Gastroesophageal sphincter (tissue), 4 donors: ENCODE data around the gene KLLN. TPM values are rescaled to one million over a fixed set of nuclear protein-coding genes. Genes with fewer than 3 reads are reported as not detected.
A peak's percentile ranks its signal among the peaks of the same experiment; 100 is the strongest.
"Not testable (repeated sequence)": the region's sequence is repeated elsewhere in the genome, so short reads cannot be mapped to it uniquely, and the experiment has no call there.

Experiments used
- ATAC-seq: fragments of 150-250 bp; one replicate; pipeline ENCODE4 v1.9.1; 2016; ENCODE audit warnings: mild to moderate bottlenecking, moderate library complexity
- H3K27ac ChIP-seq, 4 donors: fragments of 200-600 bp; sonication (generic) in 3 of 4; 1 replicate in 3 of 4; 2 replicates in 1 of 4; pipeline ENCODE4 v1.5.1; 2016 to 2019
- H3K27me3 ChIP-seq: fragments of 200-600 bp; sonication (generic); one replicate; pipeline ENCODE4 v1.5.1; 2019
- H3K36me3 ChIP-seq, 2 donors: fragments of 200-600 bp; sonication (generic); one replicate each; pipeline ENCODE4 v1.5.1; 2019; ENCODE audit warnings: control low read depth in 1 of 2
- H3K4me1 ChIP-seq, 3 donors: fragments of 200-600 bp; sonication (generic); 1 replicate in 2 of 3; 2 replicates in 1 of 3; pipeline ENCODE4 v1.5.1; 2016 to 2019; ENCODE audit warnings: control low read depth in 2 of 3
- H3K4me3 ChIP-seq, 2 donors: fragments of 200-600 bp; sonication (generic); one replicate each; pipeline ENCODE4 v1.5.1; 2019; ENCODE audit warnings: mild to moderate bottlenecking in 1 of 2, moderate library complexity in 1 of 2
- H3K9me3 ChIP-seq, 3 donors: fragments of 200-600 bp; sonication (generic); one replicate each; pipeline ENCODE4 v1.5.1; 2017 to 2019; ENCODE audit warnings: control low read depth in 2 of 3
- CTCF ChIP-seq, 4 experiments: fragments of 200-600 bp in 2 of 4; fragments of 450-650 bp in 2 of 4; sonication (generic) in 1 of 4; IDR thresholded peaks; one replicate each; pipeline ENCODE4 v1.5.1; 2017 to 2019; ENCODE audit warnings: antibody characterized with exemption in 4 of 4, mild to moderate bottlenecking in 2 of 4, moderate library complexity in 2 of 4
- EP300 ChIP-seq: sonication (generic); formaldehyde crosslinking; IDR thresholded peaks from one replicate; pipeline ENCODE4 v1.6.1; 2017; ENCODE audit warnings: antibody characterized with exemption, mild to moderate bottlenecking
- POLR2A ChIP-seq, 2 donors: fragments of 450-650 bp; IDR thresholded peaks; one replicate each; pipeline ENCODE4 v1.6.1; 2017; ENCODE audit warnings: antibody characterized with exemption in 2 of 2, mild to moderate bottlenecking in 2 of 2, moderate library complexity in 1 of 2
- POLR2AphosphoS5 ChIP-seq: sonication (generic); formaldehyde crosslinking; IDR thresholded peaks from one replicate; pipeline ENCODE4 v1.6.1; 2017; ENCODE audit warnings: antibody characterized with exemption
- WGBS, 2 donors: methylation state at CpG; one replicate each; pipeline ENCODE4 v1.1.5; 2018; ENCODE audit warnings: low coverage in 1 of 2; 5-methylcytosine and 5-hydroxymethylcytosine counted together
- total RNA-seq, 4 donors: library from RNA; depleted of rRNA; stranded (reverse); fragments of >200 nt; gene quantifications; one replicate each; pipeline ENCODE4 v1.1.0, GENCODE V29; 2016

Gene KLLN
- under 1 TPM in 3 of 4 donors, not detected in 1; 0.05 to 0.54 (median 0.19) TPM for total RNA-seq

GRCh38 chr10:87863053-87863943 lies at the start of gene KLLN, which contains the start of gene PTEN:
KLLN (minus strand) TSS chr10:87863533; CDS start chr10:87862487, 1,046 bp downstream.
PTEN (plus strand) TSS chr10:87863625; CDS start chr10:87864470, 845 bp downstream.
- Histone ChIP-seq H3K4me1 (peaks cover 0 to 27% (median 5%) of the 10 kb centered on the region in 3 donors), H3K36me3 (no peaks in the 10 kb centered on the region), H3K27ac (peak within 1 kb of the TSS; percentile 68 to 99 (median 98)), H3K4me3 (peak within 1 kb of the TSS; percentile 44 to 88), H3K27me3 (no peaks in the 10 kb centered on the region), H3K9me3 (no peaks in the 10 kb centered on the region)
- peak; percentile 67 for ATAC-seq
- TF ChIP-seq EP300 = no peak
- TF ChIP-seq POLR2A (IDR thresholded peaks at IDR 0.05) = peak; percentile 86 to 88
- TF ChIP-seq CTCF (IDR thresholded peaks at IDR 0.05) = no peak
- peak; percentile 94 for TF ChIP-seq POLR2AphosphoS5
- 0% methylated on average over 3 of the region's 89 CpGs; no CpG with 5 or more reads in 1 of the 2 donors for WGBS, 2 donors

DNA sequence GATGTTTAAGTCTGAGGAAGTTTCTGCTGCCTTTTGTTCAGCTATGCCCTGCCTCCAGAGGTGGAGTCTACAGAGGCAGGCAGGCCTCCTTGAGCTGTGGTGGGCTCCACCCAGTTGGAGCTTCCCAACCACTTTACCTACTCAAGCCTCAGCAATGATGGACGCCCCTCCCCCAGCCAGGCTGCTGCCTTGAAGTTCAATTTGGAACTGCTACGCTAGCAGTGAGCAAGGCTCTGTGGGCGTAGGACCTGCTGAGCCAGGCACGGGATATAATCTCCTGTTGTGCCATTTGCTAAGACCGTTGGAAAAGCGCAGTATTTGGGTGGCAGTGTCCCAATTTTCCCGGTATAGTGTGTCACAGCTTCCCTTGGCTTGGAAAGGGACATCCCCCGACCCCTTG lies 40.1 kb upstream of the KLLN start:
- not testable (repeated sequence) for H3K27me3 ChIP-seq, H3K27ac ChIP-seq, ATAC-seq, H3K4me3 ChIP-seq
- H3K4me1 ChIP-seq = peaks cover 0 to 32% (median 0%) of the 10 kb centered on the region in 3 donors
- WGBS, 2 donors = 87% methylated on average over 5 to 6 of the region's 8 CpGs
- H3K9me3 ChIP-seq = peaks cover 0 to 21% (median 0%) of the 10 kb centered on the region in 3 donors
- peaks cover 0 to 46% of the 10 kb centered on the region in 2 donors for H3K36me3 ChIP-seq

GRCh38 chr10:87897957-87898356 lies 34.6 kb upstream of the KLLN start:
- peaks cover 0 to 10% (median 0%) of the 10 kb centered on the region in 3 donors for H3K9me3 ChIP-seq
- not testable (repeated sequence) for H3K27me3 ChIP-seq, ATAC-seq, H3K27ac ChIP-seq, H3K4me3 ChIP-seq
- WGBS, 2 donors = 93 to 97% methylated on average over 5 to 6 of the region's 8 CpGs
- peaks cover 0 to 24% (median 2%) of the 10 kb centered on the region in 3 donors for H3K4me1 ChIP-seq
- peaks cover 0 to 21% of the 10 kb centered on the region in 2 donors for H3K36me3 ChIP-seq

DNA sequence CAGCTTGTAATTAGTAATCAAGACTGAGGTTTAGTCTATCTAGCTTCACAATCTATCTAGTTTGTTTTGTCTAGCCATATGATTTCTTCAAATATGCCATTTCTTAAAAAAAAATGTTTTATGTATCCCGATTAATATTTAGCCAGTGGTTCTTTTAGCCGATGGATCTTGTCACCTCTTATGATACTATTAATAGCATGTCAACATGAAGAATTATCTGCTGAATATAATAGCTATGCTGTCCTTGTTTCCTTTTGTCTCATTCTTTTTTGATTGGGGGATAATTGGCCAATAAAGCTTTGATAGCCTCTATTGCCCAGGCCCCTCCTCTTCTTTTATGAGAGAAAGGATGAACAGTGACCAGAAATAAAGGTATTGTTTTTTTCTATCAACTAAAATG lies 32.9 kb upstream of the KLLN start:
- ATAC-seq = no peak
- Histone ChIP-seq H3K27me3 (no peaks in the 10 kb centered on the region), H3K27ac (no peak overlapping the region), H3K4me1 (peaks cover 0 to 39% (median 2%) of the 10 kb centered on the region in 3 donors), H3K9me3 (no peaks in the 10 kb centered on the region), H3K36me3 (peaks cover 0 to 6% of the 10 kb centered on the region in 2 donors), H3K4me3 (no peak overlapping the region)
- 39 to 62% methylated on average over 2 of the region's 2 CpGs for WGBS, 2 donors
- TF ChIP-seq POLR2A (IDR thresholded peaks at IDR 0.05) (no peak), POLR2AphosphoS5 (no peak)

- H3K9me3 ChIP-seq = no peaks in the 10 kb centered on the region
- WGBS, 2 donors = 75 to 79% methylated on average over 1 of the region's 1 CpG
- TF ChIP-seq POLR2A (IDR thresholded peaks at IDR 0.05) = no peak
- no peak for TF ChIP-seq POLR2AphosphoS5
- TF ChIP-seq CTCF (IDR thresholded peaks at IDR 0.05) = no peak
- no peak for TF ChIP-seq EP300
- no peak for ATAC-seq
- H3K36me3 ChIP-seq = peaks cover 0 to 6% of the 10 kb centered on the region in 2 donors
- no peak overlapping the region for H3K27ac ChIP-seq
- no peaks in the 10 kb centered on the region for H3K27me3 ChIP-seq
- H3K4me1 ChIP-seq = peaks cover 0 to 45% (median 2%) of the 10 kb centered on the region in 3 donors
- H3K4me3 ChIP-seq = no peak overlapping the region
Observed at GRCh38 chr10:87895430-87895829, 32.1 kb upstream of the KLLN start.

DNA sequence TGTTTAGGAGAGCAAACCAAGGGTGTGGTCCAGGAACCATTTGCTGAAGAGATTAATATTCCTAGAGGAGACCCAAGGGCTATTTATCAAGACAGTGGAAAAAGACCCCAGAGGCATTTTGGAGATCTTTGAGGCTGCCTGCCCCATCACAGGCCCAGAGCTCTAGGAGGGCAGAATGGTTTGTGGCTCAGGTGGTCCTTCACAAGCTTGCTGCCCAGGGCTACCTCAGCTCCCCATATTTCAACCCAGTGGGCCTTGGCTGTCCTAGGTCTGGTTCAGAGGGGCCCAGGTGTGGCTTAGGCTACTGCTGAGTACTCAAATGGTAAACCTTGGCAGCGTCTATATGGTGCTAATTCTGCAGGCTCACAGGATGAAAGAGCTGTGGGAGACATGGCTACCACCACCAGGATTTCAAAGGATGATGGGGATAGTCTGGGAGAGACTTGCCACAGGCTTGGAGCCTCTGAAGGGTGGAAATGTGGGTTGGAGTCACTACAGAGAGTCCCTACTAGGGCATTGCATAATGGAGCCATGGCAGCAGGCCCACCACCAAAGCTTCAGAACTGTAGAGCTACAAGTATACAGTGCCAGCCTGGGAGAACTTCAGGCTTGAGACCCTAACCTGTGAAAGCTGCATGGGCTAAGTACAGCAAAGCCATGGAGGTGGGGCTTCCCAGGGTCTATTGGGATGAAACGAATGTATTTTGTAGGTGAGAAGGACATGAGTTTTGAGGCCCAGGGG lies 24.4 kb upstream of the KLLN start:
- 89 to 100% methylated on average over 1 of the region's 2 CpGs for WGBS, 2 donors

More for the DNA sequence above, 24.4 kb upstream of the KLLN start:
- ATAC-seq = no peak
- Histone ChIP-seq H3K36me3 (peaks cover 5 to 24% of the 10 kb centered on the region in 2 donors), H3K9me3 (no peaks in the 10 kb centered on the region), H3K27ac (no peak overlapping the region), H3K4me3 (no peak overlapping the region), H3K27me3 (no peaks in the 10 kb centered on the region), H3K4me1 (peaks cover 0 to 50% (median 0%) of the 10 kb centered on the region in 3 donors)
- no peak for TF ChIP-seq CTCF (IDR thresholded peaks at IDR 0.05)
- TF ChIP-seq POLR2AphosphoS5 = no peak
- no peak for TF ChIP-seq POLR2A (IDR thresholded peaks at IDR 0.05)
- TF ChIP-seq EP300 = no peak
